Umbilical cord (tissue), 2 donors: ENCODE data around the gene DISP3. TPM values are rescaled to one million over a fixed set of nuclear protein-coding genes. Genes with fewer than 3 reads are reported as not detected.

Experiments used
- DNase-seq: peaks from one replicate; pipeline ENCODE4 v3.0.0-alpha.2; 2015; ENCODE audit warnings: low spot score
- total RNA-seq: library from RNA; depleted of rRNA; stranded (reverse); fragments of >200 nt; gene quantifications from one replicate; pipeline ENCODE4 v1.2.3, GENCODE V29; 2014; ENCODE audit warnings: low replicate concordance; ENCODE audit not compliant: insufficient read depth

The DISP3 gene
- total RNA-seq, 1 donor from 2014 or later: 0.96 TPM

DNA sequence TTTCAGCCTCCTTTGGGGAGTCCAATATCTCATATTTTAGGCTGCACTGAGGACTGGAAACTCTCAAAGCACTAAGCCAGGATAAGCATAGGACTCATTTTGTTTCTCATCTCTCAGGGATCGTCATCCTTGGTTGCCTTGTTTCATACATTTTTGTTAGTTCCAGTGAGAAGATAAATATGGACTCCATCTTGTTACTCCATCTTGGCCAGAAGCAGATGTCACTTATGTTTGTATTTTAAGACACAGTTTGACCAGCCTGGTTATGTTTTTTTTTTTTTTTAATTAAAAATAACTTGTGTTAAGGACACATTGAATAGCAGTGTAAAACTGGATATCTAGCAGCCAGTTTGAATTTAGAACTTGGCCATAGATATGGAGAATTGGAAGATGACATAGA is 34.7 kb downstream of the DISP3 start:
- no peak for DNase-seq

GRCh38 chr1:11514366-11514765 is 35.4 kb downstream of the DISP3 start:
- no peak for DNase-seq

DNA sequence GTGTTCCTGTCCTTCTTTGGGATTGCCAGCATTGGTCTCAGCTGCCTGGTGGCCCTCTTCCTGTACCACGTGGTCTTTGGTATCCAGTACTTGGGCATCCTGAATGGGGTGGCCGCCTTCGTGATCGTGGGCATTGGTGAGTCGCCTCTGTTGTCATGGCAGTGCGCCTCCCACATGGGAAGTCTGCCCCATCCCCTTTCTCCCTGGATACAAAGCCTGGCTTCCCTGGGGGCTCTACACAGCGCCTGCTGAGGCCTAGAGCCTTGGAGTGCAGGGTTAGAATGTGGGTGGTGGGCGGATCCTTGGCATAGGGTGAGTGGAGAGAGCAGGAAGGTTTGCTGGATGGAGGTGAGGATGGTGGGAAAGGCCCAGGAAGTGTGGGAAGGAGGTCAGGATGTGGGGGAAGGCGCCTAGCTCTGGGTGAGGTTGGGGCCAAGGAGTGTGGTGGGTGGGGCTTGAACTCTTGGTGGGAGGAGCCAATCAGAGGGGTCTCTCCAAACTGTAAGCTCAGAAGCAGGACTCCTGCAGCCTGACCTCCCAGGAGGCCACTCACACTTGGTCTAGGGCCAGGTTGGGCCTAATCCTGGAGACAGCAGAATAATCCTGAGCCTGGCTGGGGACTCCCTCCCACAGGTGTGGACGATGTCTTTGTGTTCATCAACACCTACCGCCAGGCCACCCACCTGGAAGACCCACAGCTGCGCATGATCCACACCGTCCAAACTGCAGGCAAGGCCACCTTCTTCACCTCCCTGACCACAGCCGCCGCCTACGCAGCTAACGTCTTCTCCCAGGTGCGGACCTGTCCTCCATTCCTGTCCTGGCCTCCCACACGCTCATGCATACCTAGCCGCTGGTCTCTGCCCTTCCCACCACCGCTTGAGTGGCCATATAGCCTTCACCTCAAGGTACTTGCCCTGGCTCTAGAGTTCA is 36.7 kb downstream of the DISP3 start:
- DNase-seq: no peak

GRCh38 chr1:11516961-11517635 is 38.1 kb downstream of the DISP3 start:
- DNase-seq: no peak

DNA sequence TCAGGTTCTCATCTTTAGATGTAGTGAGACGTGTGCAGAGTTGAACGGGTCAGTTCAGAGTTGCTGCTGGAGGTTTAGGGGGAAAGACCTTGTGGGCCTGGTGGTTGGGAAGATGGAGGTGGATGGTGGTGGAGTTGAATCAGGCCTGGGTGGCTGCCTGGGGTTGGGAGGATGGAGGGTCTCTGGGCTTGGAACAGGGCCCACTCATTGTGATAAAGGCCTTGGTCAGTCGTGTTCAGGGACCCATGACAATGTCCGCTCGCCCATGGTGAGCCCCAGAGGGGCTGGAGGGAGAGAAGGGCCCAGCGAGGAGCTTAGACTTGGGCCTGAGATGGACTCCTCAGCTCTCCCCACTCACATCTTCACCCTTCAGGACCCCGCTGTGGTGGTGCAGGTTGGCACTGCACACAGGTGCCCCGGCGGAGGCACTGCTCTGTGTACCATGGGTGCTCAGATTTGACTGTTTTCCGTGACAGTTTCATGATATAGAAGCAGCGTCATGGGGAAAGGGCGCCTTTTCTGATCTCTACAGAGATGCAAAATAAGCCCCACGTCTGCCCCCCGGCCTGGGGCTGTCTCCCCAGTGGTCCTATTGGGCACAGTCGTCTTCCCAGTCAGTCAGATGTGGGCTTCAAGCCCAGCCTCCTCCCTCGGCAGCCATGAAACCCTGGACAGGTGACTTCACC is 39.2 kb downstream of the DISP3 start:
- no peak for DNase-seq

DNA sequence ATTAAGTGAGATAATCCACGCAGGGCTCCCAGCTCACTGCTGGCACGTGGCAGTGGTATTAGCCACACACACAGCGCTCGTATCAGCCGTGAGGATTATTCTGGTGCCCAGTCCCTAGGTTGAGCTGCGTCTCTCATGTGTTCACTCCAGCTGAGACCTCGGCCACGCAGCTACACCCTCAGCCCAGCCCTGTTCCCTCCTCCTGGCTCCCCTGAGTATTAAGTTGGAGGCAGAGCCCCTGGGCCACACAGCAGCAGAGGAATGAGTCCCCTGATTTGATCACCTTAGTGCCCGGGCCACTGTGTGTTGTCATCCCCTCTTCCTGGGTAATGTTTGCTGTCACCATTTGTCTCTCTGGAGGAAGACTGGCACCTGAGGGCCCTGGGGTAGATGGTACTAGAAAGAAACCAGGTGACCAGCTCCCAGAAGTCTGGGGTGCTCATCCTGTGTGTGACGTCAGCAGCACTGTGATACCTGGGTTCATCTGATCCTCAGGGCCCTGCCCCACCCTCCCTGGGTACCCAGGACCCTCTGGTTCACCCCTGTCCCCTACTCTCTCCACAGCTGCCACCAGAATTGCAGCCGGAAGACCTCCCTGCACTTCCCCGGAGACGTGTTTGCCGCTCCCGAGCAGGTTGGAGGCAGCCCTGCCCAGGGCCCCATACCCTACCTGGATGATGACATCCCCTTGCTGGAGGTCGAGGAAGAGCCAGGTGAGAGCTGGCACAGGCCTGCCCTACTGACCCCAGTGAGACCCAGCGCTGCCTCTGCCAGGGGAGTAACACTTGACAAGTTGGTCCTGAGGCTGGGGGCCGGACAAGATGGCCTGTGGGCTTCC is 40.1 kb downstream of the DISP3 start:
- no peak for DNase-seq

DNA sequence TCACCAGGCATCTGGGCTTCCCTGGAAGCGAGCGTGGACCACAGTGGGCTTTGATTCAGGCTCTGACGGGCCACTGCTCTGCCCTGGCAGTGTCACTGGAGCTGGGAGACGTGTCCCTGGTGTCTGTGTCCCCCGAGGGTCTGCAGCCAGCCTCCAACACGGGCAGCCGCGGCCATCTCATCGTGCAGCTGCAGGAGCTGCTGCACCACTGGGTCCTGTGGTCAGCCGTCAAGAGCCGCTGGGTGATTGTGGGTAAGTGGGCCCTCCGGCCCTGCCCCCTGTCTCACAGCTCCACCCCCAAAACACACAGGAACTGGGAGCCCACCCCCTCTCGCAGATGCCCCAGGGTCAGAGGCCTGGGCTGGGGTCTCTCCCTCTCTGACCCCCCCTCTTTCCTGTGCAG is 40.7 kb downstream of the DISP3 start:
- DNase-seq: no peak

- DNase-seq: no peak
Observed at GRCh38 chr1:11520531-11521233, 41.7 kb downstream of the DISP3 start.

DNA sequence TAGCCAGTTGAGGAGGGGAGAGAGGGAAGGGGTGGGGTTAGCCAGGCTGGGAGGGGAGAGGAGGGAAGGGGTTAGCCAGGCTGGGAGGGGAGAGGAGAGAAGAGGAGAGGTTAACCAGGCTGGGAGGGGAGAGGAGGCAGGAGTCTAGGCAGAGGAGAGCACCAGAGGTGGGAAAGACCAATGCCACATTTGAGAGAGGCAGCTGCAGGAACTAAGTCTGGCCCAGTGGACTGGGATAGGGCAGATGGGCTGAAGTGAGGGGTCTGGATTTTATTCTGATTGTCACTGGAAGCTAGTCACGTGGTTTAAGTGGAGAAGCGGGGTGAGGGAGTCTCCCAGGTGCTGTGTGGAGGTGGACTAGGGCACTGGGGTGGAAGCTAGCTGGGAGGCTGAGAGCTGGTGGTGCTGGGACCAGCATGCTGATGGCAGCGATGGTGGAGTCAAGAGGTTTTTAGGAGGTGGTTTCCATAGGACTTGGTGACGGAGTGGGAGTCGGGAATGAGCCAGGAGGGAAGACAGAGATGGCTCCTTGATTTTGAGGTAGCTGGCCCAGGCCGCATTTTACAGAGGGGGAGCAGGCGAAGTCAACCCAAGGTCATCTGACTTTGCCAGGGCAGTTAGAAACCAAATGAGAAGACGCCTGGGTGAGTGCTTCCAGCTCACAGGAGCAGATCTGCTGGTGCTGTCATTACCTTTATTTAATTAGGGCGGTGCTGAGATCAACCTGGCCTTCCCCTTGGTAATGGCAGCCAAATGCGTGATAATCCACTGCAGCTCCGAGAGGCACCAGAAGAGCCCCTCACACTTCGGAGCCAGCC is 42.8 kb downstream of the DISP3 start:
- no peak for DNase-seq

GRCh38 chr1:11522400-11523235 is 43.7 kb downstream of the DISP3 start:
- no peak for DNase-seq

DNA sequence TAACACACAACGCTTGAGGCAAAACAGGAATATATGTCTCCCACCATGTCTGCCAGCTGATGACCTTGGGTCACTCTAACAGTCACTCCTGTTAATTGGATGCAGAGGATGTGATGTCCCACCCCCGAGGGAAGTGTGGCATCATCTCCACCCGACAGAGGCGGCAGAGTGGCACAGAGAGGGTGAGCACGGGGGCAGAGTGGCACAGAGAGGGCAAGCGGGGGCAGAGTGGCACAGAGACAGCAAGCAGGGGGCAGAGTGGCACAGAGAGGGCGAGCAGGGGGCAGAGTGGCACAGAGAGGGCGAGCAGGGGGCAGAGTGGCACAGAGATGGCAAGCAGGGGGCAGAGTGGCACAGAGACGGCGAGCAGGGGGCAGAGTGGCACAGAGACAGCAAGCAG is 44.3 kb downstream of the DISP3 start:
- no peak for DNase-seq

GRCh38 chr1:11523746-11524464 is 45.0 kb downstream of the DISP3 start:
- DNase-seq: no peak

- DNase-seq: no peak
Observed at GRCh38 chr1:11524465-11525150, 45.7 kb downstream of the DISP3 start.

GRCh38 chr1:11525151-11525505 is 46.2 kb downstream of the DISP3 start:
- no peak for DNase-seq

DNA sequence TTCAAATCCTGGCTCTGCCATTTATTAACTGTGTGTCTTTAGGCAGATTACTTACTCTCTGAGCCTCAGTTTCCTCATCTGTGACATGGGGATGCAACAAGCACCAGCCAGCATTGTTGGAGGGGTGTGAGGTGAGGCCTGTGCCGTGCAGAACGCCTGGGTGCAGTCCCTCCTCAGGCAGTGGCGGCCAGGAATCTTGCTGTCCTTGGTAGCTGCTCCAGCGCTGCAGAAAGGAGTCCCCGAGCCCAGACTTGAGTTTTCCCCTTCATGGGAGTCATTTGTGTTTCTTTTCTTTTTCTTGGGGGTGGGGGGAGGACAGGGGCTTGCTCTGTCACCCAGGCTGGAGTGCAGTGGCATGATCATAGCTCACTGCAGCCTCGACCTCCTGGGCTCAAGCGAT is 46.6 kb downstream of the DISP3 start:
- DNase-seq: no peak

DNA sequence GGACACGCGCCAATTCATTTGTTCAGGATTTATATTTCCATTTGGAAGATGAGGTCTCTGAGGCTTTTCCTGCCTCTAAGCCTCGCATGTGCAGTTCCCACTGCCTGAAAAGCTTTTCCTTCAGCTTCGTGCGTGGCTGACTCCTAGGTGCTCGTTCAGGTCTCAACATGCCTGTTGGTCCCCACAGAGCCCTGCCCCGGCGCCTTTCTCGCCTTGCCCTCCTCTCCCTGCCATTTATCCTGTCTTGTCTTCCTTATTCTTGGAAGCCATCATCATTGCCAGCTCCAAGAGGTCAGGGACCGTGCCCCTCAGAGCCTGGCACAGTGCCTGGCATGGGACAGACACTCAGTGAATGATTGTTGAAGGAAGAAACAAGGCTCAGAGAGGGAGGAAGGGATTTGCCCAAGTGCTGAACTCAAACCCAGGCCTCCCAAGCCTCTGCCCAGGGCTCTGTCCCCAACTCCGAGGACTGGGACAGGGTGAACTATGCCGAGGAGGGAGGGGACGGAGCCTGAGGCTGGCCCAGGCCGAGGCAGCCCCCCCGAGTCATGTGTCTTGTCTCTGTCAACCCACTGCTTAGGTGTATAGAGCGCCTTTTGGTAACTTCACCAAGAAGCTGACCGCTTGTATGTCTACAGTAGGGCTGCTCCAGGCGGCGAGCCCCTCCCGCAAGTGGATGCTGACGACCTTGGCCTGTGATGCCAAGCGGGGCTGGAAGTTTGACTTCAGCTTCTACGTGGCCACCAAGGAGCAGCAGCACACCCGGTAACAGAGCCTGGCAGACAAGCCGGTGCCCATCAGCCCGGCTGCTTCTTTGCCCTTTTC is 47.3 kb downstream of the DISP3 start:
- DNase-seq: no peak
